ENCODE data around the gene ASB10.

Gene ASB10

GRCh38 chr7:151186640-151187408 is at the start of gene ASB10:
Gene ASB10, minus strand, starts transcription at chr7:151187250. Its CDS starts 120 bp downstream, at chr7:151187130.
- no peak for DNase-seq

- no peak for DNase-seq
Measured at GRCh38 chr7:151236406-151236805, 49.4 kb upstream of the ASB10 start.

GRCh38 chr7:151235091-151235787 is 48.2 kb upstream of the ASB10 start:
- DNase-seq: no peak

- DNase-seq: no peak
Measured at GRCh38 chr7:151233804-151234203, 46.8 kb upstream of the ASB10 start.

DNA sequence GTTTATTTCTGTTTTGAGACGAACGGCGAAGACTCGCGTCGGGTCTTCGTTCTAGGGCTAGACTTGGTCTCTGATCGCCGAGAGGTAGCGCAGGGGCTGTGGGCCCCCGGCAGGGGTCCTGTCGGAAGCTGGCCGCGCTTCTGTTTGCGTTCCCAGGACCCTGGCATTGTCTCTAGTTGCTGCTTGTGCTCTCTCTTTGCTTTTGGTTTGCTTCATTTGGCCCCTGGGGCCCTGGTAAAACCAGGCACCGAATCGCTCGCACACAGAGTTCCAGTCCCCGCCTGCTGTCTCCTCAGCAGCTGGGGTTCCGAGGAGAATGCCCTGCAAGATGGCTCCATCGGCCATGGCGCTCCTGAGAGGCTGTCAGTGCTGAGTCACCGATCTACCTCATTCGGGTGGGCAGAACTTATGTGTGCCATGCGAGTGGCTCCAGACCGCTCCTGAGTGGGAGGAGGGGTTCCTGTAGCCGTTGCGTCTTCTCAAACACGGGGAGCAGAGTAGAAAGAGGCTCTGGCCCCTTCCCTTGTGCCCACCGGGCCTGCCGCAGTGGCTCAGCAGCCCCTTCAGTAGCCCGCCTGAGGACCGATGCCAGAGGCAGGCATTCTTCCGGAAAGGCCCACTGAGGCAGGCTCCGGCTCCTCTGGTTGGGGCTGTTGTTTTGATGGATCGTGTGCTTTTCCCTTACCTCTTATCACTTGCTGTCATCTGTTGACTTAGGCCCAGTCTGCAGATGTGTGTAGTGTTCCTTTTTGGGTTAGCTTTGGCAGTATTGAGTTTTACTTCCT is 46.1 kb upstream of the ASB10 start:
- peak; percentile 6 for DNase-seq

DNA sequence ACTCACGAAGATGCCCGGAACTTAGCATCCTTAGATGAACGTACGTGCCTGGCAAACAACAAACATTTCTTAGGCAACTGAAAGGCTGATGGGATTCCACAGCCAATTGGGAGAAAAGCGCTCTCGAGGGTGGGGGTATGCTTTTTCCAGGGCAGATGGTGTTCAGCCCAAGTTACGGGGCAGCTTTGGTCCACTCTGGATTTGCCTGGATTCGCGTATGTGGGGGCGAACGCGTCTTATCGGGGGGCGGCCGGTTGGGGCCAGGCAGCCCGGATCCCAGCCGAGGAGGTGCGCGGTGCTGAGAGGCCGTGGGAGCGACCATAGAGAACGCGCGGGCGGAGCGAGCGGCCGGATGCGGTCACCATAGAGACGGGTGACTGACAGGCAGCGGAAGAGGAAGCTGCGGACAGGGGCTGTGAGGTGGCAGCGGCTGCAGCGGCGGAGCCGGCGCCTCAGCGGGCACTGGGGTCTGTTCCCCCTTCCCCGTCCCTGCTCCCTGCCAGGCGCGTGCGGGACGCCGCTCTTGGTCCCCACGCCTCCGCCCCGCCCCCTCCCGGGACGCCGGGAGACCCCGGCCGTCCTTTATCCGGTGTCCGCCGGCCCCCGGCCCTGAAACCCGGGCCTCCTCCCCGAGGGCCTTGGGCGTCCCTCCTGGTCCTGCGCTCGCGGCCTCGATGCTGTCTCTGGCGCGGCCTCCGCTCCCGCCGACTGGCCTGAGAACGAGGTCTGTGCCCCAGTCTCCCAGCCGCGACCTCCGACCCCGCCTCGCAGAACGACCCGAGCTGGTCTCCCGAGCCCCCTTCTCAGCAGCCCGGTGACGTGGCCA is 45.3 kb upstream of the ASB10 start, which contains the start of gene CHPF2:
Gene CHPF2 (plus strand): TSS at position 393 of the 826 bp plus-strand sequence. CDS start 1,529 bp downstream, outside the sequence.
- peak; percentile 69 for DNase-seq

GRCh38 chr7:151231080-151231479 is 44.0 kb upstream of the ASB10 start:
- DNase-seq: no peak

DNA sequence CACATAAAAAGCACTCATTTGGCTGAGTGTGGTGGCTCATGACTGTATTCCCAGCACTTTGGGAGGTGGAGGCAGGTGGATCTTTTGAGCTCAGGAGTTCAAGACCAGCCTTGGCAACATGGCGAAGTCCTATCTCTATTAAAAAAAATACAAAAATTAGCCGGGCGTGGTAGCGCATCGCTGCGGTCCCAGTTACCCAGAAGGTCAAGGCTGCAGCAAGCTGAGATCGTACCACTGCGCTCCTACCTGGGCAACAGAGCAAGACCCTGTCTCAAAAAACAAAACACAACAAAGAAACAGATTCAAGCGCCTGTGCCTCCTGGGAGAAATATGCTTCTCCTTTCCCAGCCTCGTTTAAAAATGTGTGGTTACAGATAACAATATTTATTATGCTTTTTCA is 42.2 kb upstream of the ASB10 start:
- no peak for DNase-seq

DNA sequence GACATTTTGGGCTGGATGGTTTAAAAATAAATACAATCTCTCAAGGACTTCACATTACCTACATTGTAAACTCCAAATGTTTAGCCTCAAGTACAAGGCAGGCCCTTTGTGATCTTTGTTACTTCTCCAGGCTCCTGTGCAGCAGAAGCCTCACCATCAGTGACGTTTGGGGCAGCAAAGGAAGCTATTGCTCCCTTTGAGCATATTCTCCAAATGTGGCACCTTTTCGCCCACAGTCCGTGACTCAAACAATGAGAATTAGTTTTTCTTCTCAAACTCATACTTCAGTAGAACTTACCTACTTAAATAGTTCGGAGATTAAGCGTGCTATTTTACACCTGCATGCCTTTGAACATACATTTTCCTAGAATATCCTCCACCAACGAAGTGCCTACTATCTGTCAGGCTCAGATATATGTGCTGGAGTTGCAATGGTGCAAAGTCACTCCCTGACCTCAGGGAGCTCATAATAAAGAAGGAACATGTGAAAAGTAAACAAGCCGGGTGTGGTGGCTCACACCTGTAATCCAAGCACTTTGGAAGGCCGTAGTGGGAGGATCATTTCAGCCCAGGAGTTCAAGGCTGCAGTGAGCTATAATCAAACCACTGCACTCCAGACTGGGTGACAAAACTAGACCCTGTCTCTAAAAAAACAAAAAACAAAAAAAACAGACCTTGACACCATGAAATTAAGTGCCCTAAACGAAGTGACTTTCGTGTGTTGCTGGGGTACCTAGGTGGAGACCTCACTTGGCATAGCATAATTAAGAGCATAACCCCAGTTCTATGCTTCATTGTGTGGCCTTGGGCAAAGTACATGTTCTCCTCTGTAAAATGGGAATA is 41.2 kb upstream of the ASB10 start:
- DNase-seq: no peak

- DNase-seq: peak; percentile 95
Measured at GRCh38 chr7:151226875-151227782, 40.1 kb upstream of the ASB10 start, which contains the start of gene ABCF2. Gene ABCF2, minus strand, starts transcription at chr7:151227205. Its CDS starts 747 bp downstream, at chr7:151226458.

GRCh38 chr7:151226560-151226874 is 39.5 kb upstream of the ASB10 start:
- no peak for DNase-seq

DNA sequence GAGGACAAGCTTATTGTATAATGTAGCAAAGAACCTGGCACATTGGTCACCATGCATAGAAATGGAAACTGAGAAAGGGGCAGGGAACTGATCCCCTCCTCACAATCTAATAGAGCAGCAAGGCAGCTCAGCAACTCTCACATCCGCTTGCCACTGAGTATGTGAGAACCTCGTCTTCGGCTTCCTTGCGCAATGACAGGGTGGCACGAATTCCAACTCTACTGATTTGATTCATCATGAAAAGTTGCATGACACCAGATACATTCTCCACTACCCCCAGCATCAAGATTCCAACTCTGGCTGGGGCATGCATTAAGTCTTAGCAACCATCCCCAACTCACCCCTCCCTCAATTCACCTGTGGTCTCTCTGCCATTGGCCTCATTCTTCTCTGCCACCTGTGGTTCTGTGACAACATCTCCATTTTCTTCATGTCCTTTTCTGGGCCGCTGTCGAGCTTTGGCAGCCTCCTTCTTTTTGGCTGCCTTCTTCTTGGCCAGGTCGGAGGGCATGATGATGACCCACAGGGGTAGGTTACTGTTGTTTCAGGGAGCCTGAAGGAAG is 39.0 kb upstream of the ASB10 start:
- DNase-seq: no peak

- no peak for DNase-seq
Measured at GRCh38 chr7:151223728-151224127, 36.7 kb upstream of the ASB10 start.

GRCh38 chr7:151218170-151218569 is 31.1 kb upstream of the ASB10 start:
- DNase-seq: no peak

GRCh38 chr7:151215396-151215795 is 28.3 kb upstream of the ASB10 start:
- no peak for DNase-seq

DNA sequence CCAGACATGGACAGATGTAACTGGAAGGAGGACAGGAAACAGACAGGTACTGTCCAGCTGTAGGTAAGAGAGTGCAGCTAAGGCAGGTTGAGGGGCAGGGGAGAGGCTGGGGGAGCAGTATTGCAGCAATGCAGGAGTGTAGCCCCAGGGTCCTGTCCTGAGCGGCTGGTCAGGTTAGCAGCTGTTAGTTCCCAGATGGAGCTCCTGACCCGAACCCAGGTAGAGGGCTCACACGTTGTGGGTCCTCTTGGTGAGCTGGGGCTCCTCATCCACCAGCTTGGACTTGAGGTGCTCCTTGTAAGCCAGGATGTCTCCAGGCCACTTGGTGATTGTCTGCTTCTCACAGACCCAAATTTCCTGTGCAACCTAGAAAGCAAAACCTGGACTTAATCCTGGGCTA is 26.8 kb upstream of the ASB10 start:
- no peak for DNase-seq

GRCh38 chr7:151212626-151213025 is 25.6 kb upstream of the ASB10 start:
- no peak for DNase-seq

- no peak for DNase-seq
Measured at GRCh38 chr7:151211155-151211772, 24.2 kb upstream of the ASB10 start.

- DNase-seq: no peak
Measured at GRCh38 chr7:151210087-151210854, 23.2 kb upstream of the ASB10 start, which contains the start of gene H2BK1. Gene H2BK1, minus strand, starts transcription at chr7:151210488. Its CDS starts 170 bp downstream, at chr7:151210318.

Measured in NCI-H446 treated with DMSO at 0.1 percent for 48 hours (cell line).